Bronchial epithelial cell (primary cell): Measurements from ENCODE around the gene SCAPER. TPM values are rescaled to one million over a fixed set of nuclear protein-coding genes. Genes with fewer than 3 reads are reported as not detected.

Source experiments
- DNase-seq: peaks from one replicate; pipeline ENCODE4 v3.0.0-alpha.2; 2010; ENCODE audit warnings: low read depth
- FAIRE-seq: peaks from 2 replicates; lab custom pipeline; 2011; peaks lifted over from hg19 to GRCh38; lab: Jason Lieb, UNC
- H3K27me3 ChIP-seq: 2 replicates; pipeline ENCODE4 v1.5.1; 2011; ENCODE audit warnings: low read length; ENCODE audit not compliant: control insufficient read depth, insufficient read depth
- H3K36me3 ChIP-seq: 2 replicates; pipeline ENCODE4 v1.5.1; 2011; ENCODE audit warnings: low read length; ENCODE audit not compliant: control insufficient read depth, insufficient read depth
- H3K4me3 ChIP-seq: 2 replicates; pipeline ENCODE4 v1.5.1; 2011; ENCODE audit warnings: mild to moderate bottlenecking, low read depth, low read length, control low read depth
- total RNA-seq: library from RNA; depleted of rRNA; stranded (reverse); fragments of >200 nt; gene quantifications from 2 replicates; pipeline ENCODE4 v1.2.1, GENCODE V29; 2014
- TF ChIP-seq, protein P1 (sequence below): IDR thresholded peaks from 2 replicates; pipeline ENCODE4 v1.5.1; 2011; ENCODE audit warnings: mild to moderate bottlenecking, moderate library complexity, low read length, control low read depth, inconsistent platforms; ENCODE audit not compliant: insufficient read depth, severe bottlenecking

Gene SCAPER
- total RNA-seq, 1 donor from 2014 or later, result 6.3 TPM

DNA sequence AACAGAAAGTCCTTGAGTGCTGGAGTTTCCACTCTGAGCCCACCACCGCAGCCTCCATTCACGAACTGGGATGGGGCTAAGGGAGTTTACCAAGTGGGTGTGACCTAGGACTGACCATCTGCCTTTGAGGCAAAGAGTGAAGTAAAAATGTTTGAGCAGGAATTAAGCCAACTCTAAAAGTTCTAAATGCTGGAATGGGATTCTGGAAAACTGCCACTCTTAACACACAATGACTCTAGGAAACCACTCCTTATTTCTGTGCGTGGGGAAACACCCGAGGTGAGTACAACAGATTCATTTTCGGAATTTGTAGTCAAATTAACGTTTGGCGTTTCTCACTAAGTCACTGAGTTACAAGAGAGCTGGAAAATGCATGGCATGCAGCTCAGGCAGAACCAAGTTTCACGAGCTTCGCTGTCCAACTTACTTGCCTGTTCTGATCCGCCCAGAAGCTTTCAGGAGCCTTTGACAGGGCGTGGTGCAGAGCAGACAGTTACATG is 537.0 kb downstream of the SCAPER start:
- FAIRE-seq, result no peak
- H3K36me3 ChIP-seq, result no peaks in the 10 kb centered on the region
- DNase-seq, result peak; percentile 29

DNA sequence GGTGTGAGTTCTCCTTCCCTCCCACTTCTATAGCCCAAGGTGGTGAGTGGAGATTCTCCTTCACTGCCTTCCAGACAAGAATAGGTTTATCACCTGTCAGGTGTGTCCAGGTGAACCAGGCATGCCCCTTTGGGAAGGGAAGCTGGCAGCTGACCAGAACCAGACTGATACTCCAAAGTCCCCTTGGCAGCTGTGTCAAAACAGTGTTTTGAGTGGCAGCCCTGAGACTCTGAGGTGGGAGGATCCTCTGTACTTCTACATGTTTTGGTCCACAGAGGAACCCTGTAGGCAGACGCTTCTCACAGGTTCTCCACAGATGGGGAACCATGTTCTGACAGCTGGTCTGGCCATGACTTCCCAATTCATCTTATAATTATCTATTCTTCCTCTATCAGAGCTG is 538.4 kb downstream of the SCAPER start:
- TF ChIP-seq, protein P1, sequence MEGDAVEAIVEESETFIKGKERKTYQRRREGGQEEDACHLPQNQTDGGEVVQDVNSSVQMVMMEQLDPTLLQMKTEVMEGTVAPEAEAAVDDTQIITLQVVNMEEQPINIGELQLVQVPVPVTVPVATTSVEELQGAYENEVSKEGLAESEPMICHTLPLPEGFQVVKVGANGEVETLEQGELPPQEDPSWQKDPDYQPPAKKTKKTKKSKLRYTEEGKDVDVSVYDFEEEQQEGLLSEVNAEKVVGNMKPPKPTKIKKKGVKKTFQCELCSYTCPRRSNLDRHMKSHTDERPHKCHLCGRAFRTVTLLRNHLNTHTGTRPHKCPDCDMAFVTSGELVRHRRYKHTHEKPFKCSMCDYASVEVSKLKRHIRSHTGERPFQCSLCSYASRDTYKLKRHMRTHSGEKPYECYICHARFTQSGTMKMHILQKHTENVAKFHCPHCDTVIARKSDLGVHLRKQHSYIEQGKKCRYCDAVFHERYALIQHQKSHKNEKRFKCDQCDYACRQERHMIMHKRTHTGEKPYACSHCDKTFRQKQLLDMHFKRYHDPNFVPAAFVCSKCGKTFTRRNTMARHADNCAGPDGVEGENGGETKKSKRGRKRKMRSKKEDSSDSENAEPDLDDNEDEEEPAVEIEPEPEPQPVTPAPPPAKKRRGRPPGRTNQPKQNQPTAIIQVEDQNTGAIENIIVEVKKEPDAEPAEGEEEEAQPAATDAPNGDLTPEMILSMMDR, result no peak
- Histone ChIP-seq H3K36me3 (no peaks in the 10 kb centered on the region), H3K27me3 (no peaks in the 10 kb centered on the region), H3K4me3 (no peak overlapping the region)
- no peak for FAIRE-seq
- no peak for DNase-seq

More for the DNA sequence above, 537.0 kb downstream of the SCAPER start:
- Histone ChIP-seq H3K27me3 (no peaks in the 10 kb centered on the region), H3K4me3 (no peak overlapping the region)
- TF ChIP-seq, protein P1, result no peak

DNA sequence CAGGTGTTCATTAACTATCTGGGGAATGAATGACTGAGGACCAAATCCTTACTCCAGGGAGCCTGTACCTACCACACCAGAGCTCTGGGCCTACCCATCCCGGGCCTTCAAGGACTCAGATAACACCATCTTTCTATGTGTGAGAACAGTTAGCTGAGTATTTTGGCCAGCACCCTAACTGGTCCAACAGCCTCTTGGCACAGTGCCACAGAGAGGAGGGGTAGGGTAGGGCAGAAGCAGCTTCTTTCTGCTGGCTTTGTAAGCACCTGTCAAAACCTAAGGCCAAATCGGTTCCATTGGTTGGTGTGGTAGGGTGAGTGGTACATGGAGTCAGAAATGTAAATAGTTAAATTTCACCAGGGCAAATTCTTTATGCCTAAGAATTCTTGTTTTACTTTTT is 541.9 kb downstream of the SCAPER start:
- H3K4me3 ChIP-seq, result no peak overlapping the region
- no peak for FAIRE-seq
- TF ChIP-seq, protein P1, result no peak

DNA sequence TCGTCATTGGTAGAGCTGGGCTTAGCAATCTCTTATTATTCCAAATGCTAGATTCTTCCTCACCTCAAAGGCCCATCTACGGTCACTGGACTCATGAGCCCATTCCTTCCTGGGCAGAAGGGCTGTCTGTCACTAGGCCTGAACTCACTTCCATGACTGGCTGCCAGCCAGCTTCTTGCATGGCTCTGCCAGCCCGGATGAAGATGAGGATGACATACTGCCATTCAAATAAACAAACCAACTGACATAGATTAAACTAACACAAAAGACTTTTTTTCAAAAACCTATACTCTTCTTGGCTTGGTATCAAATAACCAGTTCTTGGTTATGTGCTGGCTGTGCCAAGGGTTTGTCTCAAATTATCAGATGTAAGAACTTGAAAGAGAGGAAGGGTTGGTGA is 544.7 kb downstream of the SCAPER start:
- no peaks in the 10 kb centered on the region for H3K36me3 ChIP-seq
- TF ChIP-seq, protein P1, result no peak
- no peak overlapping the region for H3K4me3 ChIP-seq
- DNase-seq (no peak), FAIRE-seq (no peak)
- no peaks in the 10 kb centered on the region for H3K27me3 ChIP-seq

More for the DNA sequence above, 541.9 kb downstream of the SCAPER start:
- Histone ChIP-seq H3K27me3 (no peaks in the 10 kb centered on the region), H3K36me3 (no peaks in the 10 kb centered on the region)
- no peak for DNase-seq

DNA sequence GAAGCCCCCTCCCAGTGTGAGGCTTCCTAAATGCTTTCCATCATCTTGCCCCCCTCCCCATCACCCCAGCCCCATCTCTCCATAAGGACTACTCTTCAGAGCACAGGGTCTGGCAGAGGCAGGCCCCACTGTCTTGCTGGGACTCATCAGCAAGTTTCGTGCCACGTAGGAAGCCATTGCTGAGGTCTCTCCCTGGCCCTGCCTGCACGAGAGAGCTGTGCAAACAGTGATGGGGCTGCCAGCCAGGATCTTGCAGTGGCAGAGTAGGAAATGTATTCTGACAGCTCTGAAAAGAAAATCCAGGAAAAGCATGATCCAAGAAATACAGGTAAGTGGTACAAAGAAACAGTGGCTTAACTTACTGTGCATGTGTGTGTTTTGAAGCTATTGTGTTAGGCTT is 546.0 kb downstream of the SCAPER start:
- H3K27me3 ChIP-seq, result no peaks in the 10 kb centered on the region
- H3K4me3 ChIP-seq, result no peak overlapping the region
- no peaks in the 10 kb centered on the region for H3K36me3 ChIP-seq
- no peak for FAIRE-seq
- DNase-seq, result no peak
- TF ChIP-seq, protein P1, result no peak

DNA sequence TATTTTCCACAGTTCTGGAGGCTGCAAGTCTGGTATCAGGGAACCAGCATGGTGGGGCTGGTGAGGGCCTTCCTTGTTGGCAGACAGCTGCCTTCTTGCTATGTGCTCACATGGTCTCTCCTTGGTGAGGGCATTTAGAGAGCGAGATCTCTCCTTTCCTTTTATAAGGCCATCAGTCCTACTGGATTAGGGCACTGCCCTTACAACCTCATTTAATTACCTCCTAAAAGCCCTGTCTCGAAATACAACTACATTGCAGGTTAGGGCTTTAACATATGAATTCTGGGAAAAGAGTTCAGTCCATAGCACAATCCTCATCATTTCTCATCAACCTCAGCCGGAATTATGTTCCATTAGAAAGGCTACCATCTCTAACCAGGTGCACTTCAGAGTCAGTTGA is 546.7 kb downstream of the SCAPER start:
- H3K36me3 ChIP-seq, result no peaks in the 10 kb centered on the region
- TF ChIP-seq, protein P1, result no peak
- DNase-seq (no peak), FAIRE-seq (no peak)
- no peaks in the 10 kb centered on the region for H3K27me3 ChIP-seq
- H3K4me3 ChIP-seq, result no peak overlapping the region
